Tibial artery (tissue), 4 donors: Measurements from ENCODE around the gene USP35.

ENCODE experiments used
- DNase-seq, 2 donors: peaks; one replicate each; pipeline ENCODE4 v3.0.0-alpha.2; 2019
- H3K27ac ChIP-seq, 2 donors: fragments of 200-600 bp; sonication (generic) in 1 of 2; 1 replicate in 1 of 2; 2 replicates in 1 of 2; pipeline ENCODE4 v1.5.1; 2018 to 2019; ENCODE audit warnings: mild to moderate bottlenecking in 1 of 2
- H3K27me3 ChIP-seq, 2 donors: fragments of 200-600 bp; sonication (generic) in 1 of 2; one replicate each; pipeline versions ENCODE4 v1.5.1 to v1.6.0; 2016 to 2019
- H3K36me3 ChIP-seq, 3 donors: fragments of 200-600 bp; sonication (generic) in 2 of 3; one replicate each; pipeline ENCODE4 v1.5.1; 2016 to 2019; ENCODE audit warnings: mild to moderate bottlenecking in 2 of 3
- H3K4me1 ChIP-seq, 4 donors: fragments of 200-600 bp; sonication (generic) in 2 of 4; 1 replicate in 3 of 4; 2 replicates in 1 of 4; pipeline ENCODE4 v1.5.1; 2016 to 2019
- H3K4me3 ChIP-seq, 2 donors: fragments of 200-600 bp; sonication (generic) in 1 of 2; 1 replicate in 1 of 2; 2 replicates in 1 of 2; pipeline ENCODE4 v1.5.1; 2018 to 2019; ENCODE audit warnings: mild to moderate bottlenecking in 2 of 2
- H3K9me3 ChIP-seq, 3 donors: fragments of 200-600 bp; sonication (generic) in 1 of 3; one replicate each; pipeline ENCODE4 v1.5.1; 2016 to 2019
- CTCF ChIP-seq, 2 experiments: fragments of 200-600 bp in 1 of 2; fragments of 450-650 bp in 1 of 2; IDR thresholded peaks; one replicate each; pipeline ENCODE4 v1.5.1; 2017 to 2019; ENCODE audit warnings: antibody characterized with exemption in 2 of 2, mild to moderate bottlenecking in 1 of 2, moderate library complexity in 1 of 2
- intact Hi-C: fragments of 100-400 bp; cut with DNase I; formaldehyde crosslinking; loops from one replicate; pipeline ENCODE4 v1.15.0; 2023; ENCODE audit warnings: low total_unique reads

USP35 gene

GRCh38 chr11:78254268-78254667 lies 65.5 kb downstream of the USP35 start:
- Histone ChIP-seq H3K36me3 (peaks cover 0 to 7% (median 5%) of the 10 kb centered on the region in 3 donors), H3K4me1 (peaks cover 0 to 58% (median 21%) of the 10 kb centered on the region in 4 donors), H3K4me3 (no peak overlapping the region), H3K9me3 (no peaks in the 10 kb centered on the region), H3K27me3 (no peaks in the 10 kb centered on the region), H3K27ac (no peak overlapping the region)
- intact Hi-C loops, result loop anchor here (5.0 kb wide), 1 partner anchor 148 kb away; no protein-coding TSS in a partner anchor
- DNase-seq, result no peak
- TF ChIP-seq CTCF (IDR thresholded peaks at IDR 0.05), result no peak

DNA sequence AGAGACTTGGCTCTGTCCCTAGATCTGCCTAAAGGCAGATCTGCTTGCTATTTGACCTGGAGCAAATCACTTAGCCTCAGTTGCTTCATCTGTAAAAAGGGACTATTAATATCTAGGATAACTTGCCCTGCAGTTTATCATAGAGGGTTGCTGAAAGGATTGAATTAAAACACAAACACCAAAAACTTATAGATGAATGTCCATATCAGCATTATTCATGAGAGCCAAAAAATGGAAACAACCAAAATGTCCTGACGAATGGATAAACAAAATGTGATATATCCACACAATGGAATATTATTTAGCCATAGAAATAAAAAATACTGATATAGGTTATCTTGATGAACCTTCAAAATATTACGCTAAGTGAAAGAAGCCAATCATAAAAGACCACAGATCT lies 67.2 kb downstream of the USP35 start:
- Histone ChIP-seq H3K36me3 (no peaks in the 10 kb centered on the region), H3K27ac (peak overlapping the region; percentile 56 to 71), H3K4me3 (no peak overlapping the region), H3K4me1 (peaks cover 0 to 52% (median 18%) of the 10 kb centered on the region in 4 donors), H3K9me3 (no peaks in the 10 kb centered on the region), H3K27me3 (no peaks in the 10 kb centered on the region)
- TF ChIP-seq CTCF (IDR thresholded peaks at IDR 0.05), result no peak
- intact Hi-C loops, result no loop called here
- DNase-seq, result no peak

DNA sequence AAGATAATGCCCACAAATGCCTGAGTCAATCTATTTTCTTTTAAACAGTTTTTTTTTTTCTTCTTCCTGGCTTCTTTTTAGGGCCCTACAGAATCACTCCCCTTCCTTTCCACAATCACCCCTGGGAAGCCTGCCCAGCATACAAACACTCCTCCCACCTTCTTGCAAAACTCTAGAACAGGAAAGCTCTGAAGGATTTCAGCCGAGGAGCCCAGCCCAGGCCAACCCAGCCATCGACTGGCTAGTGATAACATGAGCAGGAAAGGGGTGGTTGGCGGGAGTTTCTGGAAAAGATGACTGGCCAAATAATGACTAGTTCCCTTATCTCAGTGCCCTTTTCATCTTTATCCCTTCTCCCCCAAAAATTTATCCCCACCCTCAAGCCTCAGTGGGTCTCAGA lies 68.2 kb downstream of the USP35 start:
- H3K4me1 ChIP-seq, result peaks cover 0 to 42% (median 12%) of the 10 kb centered on the region in 4 donors
- H3K9me3 ChIP-seq, result no peaks in the 10 kb centered on the region
- intact Hi-C loops, result no loop called here
- H3K27me3 ChIP-seq, result no peaks in the 10 kb centered on the region
- H3K27ac ChIP-seq, result peak overlapping the region; percentile 56 to 71
- H3K36me3 ChIP-seq, result no peaks in the 10 kb centered on the region
- no peak overlapping the region for H3K4me3 ChIP-seq
- DNase-seq, result peak; percentile 92
- TF ChIP-seq CTCF (IDR thresholded peaks at IDR 0.05), result no peak

- no peak for DNase-seq
- TF ChIP-seq CTCF (IDR thresholded peaks at IDR 0.05), result no peak
- Histone ChIP-seq H3K4me1 (peaks cover 0 to 41% (median 12%) of the 10 kb centered on the region in 4 donors), H3K4me3 (no peak overlapping the region), H3K36me3 (no peaks in the 10 kb centered on the region), H3K9me3 (no peaks in the 10 kb centered on the region), H3K27ac (peak overlapping the region; percentile 56 to 71), H3K27me3 (no peaks in the 10 kb centered on the region)
- intact Hi-C loops, result no loop called here
These were observed 68.9 kb downstream of the USP35 start for GRCh38 chr11:78257654-78258053.

- no peak for TF ChIP-seq CTCF (IDR thresholded peaks at IDR 0.05)
- no peak overlapping the region for H3K27ac ChIP-seq
- no peaks in the 10 kb centered on the region for H3K36me3 ChIP-seq
- H3K9me3 ChIP-seq, result no peaks in the 10 kb centered on the region
- H3K4me3 ChIP-seq, result no peak overlapping the region
- H3K27me3 ChIP-seq, result no peaks in the 10 kb centered on the region
- H3K4me1 ChIP-seq, result peaks cover 0 to 34% (median 12%) of the 10 kb centered on the region in 4 donors
- intact Hi-C loops, result no loop called here
- no peak for DNase-seq
These were observed 71.2 kb downstream of the USP35 start for GRCh38 chr11:78259777-78260487.
